Non-pigmented ciliary epithelial cell (primary cell): Measurements from ENCODE around the gene CNTD1.
"Not testable (repeated sequence)": the region's sequence is repeated elsewhere in the genome, so short reads cannot be mapped to it uniquely, and the experiment has no call there.

ENCODE experiments used
- DNase-seq: peaks from one replicate; pipeline ENCODE4 v3.0.0-alpha.2; 2010; ENCODE audit warnings: low read depth

CNTD1 gene, protein sequence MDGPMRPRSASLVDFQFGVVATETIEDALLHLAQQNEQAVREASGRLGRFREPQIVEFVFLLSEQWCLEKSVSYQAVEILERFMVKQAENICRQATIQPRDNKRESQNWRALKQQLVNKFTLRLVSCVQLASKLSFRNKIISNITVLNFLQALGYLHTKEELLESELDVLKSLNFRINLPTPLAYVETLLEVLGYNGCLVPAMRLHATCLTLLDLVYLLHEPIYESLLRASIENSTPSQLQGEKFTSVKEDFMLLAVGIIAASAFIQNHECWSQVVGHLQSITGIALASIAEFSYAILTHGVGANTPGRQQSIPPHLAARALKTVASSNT

DNA sequence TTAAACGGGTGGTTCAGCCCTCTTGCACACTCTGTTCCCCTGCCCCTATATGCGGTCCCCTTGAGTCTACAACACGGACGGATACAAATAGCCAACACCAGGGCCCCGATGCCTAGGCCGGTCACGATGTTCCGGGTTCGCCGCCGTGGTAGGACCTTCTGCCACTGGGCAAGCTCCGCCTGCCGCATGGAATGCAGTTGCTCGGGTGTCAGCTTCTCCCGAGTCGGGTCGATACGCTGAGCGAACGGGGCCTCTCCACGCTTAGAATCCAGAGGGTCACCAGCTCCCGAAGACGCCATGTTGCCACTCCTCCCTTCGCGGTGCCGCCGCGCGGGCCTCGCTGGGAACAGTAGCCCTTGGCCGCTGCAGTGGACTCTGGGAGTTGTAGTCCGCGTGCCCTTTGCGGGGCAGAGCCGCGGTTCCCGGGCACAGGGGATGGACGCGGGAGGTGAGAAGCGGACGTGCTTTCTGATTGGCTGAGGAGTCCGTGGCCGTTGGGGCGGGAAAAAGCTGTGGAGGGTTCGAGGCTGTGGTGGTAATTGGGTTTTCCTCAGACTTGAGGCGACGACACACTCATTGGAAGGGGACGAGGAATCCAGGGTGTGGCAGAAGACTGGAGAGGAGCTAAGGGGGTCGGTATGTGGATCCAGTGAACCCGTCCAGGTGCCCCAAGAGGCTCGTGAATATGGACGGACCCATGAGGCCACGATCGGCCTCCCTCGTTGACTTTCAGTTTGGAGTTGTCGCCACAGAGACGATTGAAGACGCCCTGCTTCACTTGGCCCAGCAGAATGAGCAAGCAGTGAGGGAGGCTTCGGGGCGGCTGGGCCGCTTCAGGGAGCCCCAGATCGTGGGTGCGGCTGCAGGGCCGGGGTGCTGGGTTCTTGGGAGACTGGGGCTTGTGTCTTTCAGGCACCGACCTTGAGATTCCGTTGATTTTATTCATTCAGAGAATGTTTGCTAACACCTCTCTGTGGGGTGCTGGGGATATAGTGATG is at the start of gene CNTD1, which contains the start of gene COA3:
TSS of gene CNTD1 (plus strand) at position 479 of the 998 bp plus-strand sequence. CDS start at position 686, 207 bp downstream.
TSS of gene COA3 (minus strand) at position 322 of the 998 bp plus-strand sequence. CDS start at position 299, 23 bp downstream.
- DNase-seq: no peak

DNA sequence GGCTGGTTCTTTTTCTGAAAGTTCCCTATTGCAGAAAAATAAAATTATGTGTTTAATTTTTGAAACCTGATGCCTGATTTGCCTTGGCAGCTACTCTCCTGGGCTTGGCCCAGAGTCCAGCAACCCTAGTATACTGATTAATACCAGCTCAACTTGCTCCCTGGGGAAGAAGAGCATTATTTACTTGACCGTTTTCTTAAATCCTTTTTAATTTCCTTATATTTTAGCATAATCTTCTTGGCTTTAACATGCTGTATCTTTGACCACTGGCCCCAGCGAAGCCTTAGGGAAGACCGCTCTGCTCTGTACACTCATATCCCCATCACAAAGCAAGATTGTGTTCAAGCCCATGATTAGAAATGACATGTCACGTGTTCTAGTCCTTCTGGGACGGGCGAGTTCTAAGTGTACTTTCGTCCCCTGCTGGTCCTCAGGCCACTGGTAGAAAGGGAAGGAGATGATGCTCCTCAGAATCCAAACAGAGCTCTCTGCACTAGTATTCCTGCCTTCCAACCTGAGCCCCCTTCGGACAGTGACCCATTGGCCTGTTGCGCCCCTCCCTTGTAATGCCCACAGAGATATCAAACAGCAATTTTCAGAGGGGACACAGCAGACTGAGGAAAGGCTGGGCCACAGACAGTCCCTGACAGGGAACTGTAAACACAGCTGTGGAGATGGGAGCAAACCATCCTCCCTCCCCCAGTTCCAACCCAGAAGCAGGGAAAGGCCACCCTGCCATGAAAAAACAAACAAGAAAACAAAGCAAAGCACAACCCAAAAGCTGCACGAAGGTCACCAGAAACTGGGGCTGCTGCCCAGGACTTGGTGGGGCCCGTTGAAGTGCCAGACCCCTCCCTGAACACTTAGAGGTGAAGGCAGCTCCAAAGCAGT is 49.5 kb upstream of the CNTD1 start:
- DNase-seq: no peak

- no peak for DNase-seq
Observed at GRCh38 chr17:42750739-42751344, 47.8 kb upstream of the CNTD1 start.

DNA sequence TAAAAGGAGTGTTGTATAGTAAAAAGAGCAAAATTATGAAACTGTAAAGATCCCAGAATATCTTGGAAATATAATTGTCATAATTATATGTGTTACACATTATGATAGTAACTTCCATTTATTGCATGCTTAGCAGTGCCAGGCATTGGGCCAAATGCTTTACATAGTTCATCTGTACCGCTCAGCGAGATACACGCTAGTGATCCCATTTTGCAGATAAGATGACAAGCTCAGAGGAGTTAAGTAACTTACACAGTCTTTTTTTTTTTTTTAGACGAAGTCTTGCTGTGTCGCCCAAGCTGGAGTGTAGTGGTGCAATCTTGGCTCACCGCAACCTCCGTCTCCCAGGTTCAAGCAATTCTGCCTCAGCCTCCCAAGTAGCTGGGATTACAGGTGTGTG is 47.0 kb upstream of the CNTD1 start:
- DNase-seq: no peak

- no peak for DNase-seq
Observed at GRCh38 chr17:42754782-42755181, 43.9 kb upstream of the CNTD1 start.

DNA sequence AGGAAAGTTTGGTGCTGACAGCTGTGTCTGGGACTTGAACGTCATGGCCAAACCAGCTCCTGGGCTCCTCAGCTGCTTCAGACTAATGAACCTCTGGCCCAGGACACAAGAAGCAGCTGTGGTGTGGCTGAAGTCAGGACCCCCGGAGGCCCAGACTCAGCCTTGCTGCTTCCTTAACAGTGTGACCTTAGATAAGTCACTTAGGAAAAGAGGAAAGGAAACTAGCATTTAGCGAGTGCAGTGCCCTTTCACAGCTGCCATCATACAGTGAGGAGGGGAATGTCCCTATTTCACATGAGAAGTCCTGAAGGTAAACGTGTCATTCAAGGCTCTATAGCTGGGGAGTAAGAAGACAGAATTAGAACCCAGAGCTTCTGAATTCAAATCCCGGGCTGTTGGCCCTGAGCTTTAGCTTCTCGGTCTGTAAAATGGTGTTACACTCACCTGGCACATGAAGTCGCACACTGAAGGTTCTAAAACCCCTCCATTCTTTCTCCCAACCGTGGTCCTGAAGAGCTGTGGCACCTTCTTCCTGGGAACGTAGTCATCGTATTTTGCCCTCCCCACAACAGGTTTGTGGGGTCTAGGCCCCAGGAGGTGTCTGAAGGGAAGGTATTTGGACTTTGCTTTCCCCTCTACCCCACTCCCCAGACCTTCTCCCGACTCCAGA is 38.5 kb upstream of the CNTD1 start:
- DNase-seq: no peak

- no peak for DNase-seq
Observed at GRCh38 chr17:42760652-42761581, 37.7 kb upstream of the CNTD1 start, which contains the start of gene RAMP2. TSS of gene RAMP2 (plus strand) at chr17:42761227. CDS start at chr17:42761262, 35 bp downstream.

DNA sequence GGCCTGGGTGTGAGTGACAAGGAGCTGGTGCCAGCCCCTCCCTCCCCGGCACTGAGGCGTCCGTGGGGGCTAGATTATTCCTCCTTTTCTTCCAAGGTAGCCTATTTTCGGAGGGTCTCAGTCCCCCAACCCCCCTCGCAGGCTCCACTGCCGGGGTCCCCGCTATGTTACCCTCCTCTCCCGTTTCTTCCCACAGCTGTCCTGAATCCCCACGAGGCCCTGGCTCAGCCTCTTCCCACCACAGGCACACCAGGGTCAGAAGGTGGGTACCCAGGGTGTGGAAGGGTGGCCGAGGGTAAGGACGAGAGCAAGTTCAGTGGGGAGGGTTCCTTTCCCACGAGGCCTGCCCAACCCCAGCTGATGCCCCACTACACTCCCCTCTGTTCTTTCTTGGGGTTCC is 37.0 kb upstream of the CNTD1 start:
- DNase-seq: no peak

DNA sequence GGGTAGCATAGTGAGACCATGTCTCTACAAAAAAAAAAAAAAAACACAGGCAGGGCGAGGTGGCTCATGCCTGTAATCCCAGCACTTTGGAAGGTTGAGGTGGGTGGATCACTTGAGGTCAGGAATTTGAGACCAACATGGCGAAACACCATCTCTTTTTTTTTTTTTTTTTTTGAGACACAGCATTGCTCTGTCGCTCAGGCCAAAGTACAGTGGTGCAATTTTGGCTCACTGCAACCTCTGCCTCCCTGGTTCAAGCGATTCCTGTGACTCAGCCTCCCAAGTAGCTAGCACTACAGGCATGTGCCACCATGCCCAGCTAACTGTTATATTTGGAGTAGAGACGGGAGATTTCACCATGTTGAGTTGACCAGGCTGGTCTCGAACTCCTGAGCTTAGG is 32.5 kb upstream of the CNTD1 start:
- DNase-seq: no peak

- DNase-seq: no peak
Observed at GRCh38 chr17:42767512-42767911, 31.1 kb upstream of the CNTD1 start.

DNA sequence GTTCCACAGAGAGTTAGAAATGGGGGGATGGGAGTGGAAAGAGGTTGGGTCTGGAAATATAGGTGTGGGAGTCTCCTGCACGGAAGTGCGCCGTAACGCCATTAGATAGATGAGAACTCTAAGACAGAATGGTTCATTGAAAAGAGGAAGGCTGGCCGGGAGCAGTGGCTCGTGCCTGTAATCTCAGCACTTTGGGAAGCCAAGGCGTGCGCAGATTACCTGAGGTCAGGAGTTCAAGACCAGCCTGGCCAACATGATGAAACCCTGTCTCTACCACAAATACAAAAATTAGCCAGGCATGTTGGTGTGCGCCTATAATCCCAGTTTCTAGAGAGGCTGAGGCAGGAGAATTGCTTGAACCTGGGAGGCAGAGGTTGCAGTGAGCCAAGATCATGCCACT is 30.7 kb upstream of the CNTD1 start:
- DNase-seq: not testable (repeated sequence)

DNA sequence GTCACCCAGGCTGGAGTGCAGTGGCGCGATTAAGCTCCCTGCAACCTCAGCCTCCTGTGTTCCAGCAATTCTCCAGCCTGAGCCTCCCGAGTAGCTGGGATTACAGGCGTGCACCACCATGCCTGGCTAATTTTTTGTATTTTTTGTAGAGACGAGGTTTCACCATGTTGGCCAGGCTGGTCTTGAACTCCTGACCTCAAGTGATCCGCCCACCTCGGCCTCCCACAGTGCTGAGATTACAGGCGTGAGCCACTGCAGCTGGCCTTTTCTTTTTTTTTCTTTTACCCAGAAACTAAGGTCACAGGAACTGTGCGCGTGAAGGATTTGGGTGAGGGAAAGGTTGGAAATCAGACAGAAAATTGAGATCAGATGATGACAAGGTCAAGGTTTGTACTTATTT is 28.7 kb upstream of the CNTD1 start:
- DNase-seq: not testable (repeated sequence)

DNA sequence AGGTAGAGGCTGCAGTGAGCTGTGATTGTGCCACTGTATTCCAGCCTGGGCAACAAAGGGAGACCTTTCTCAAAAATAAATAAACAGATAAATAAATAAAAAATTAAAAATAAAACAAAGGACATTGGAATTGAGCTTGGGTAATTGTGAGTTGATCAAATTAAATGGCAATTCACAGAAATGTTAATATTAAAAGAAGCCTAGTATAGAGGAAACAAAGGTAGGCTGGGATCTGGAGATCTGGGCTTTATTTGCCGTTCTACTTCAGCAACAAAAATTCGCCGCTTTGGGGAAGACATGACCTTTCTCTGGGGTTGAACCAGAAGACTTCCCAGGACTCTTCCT is 25.7 kb upstream of the CNTD1 start:
- no peak for DNase-seq

- DNase-seq: no peak
Observed at GRCh38 chr17:42773290-42774035, 25.2 kb upstream of the CNTD1 start, which contains the start of gene VPS25. TSS of gene VPS25 (plus strand) at chr17:42773449. CDS start at chr17:42773476, 27 bp downstream.

DNA sequence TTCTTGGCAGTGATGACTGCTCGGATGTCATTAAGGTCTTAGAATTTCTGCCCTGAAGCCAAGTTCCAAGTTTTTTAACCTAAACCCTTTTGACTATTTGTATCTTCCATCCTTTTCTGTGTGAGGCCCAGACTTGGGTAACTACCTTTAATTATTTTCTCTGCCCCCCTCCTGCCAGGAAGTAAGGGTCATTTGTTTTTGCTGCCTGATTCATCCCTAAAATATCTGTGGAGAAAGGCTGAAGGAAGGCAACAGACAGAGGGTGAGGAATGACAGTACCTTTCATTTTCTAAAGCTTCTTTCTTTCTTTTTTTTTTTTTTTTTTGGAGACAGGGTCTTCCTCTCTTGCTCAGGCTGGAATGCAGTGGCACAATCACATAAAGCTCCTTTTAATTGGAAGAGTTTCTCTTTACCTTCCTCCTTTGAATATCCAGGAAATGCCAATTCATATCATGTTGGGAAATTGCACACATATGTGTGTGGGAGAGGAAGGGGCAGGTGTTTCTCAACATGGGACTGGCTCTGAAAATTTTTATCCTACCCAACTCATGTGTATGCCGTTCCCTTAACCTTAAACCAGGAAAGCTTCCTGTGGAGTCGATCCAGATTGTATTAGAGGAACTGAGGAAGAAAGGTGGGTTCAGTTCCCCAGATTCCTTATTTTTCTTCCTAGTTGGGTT is 24.5 kb upstream of the CNTD1 start:
- DNase-seq: no peak

DNA sequence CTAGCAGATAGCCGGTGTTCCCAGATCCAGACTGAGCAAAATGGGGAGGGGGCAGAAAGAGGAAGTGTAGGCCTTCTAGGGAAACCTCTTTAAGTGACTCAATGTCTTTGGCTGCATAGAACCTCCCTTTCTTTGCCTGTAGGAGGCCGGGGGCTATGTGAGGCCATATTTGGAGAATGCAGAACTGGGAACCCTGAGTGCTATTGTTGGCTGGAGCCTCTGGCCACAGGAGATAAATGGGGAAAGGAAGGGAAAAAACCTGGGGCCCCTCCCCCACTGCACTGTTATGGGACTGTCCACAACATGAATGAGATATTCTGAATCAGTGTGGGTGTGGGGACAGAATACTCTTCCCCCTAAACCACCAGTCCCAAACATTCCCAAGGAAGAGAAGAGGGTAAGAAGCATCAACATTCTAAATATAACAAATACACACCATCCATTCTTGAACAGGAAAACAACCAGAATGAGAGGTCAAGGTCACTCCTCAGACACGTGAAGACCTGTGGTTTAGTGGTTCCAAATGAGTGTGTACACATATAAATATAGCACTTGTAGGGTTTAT is 23.0 kb upstream of the CNTD1 start:
- DNase-seq: no peak

GRCh38 chr17:42778570-42778969 is 20.1 kb upstream of the CNTD1 start:
- no peak for DNase-seq
